ENCODE measurements around the gene CELA1.
"Not testable (repeated sequence)": the region's sequence is repeated elsewhere in the genome, so short reads cannot be mapped to it uniquely, and the experiment has no call there.

The CELA1 gene

GRCh38 chr12:51307655-51308593 is 38.6 kb downstream of the CELA1 start:
- peak; percentile 85 for DNase-seq

GRCh38 chr12:51306507-51306906 is 40.0 kb downstream of the CELA1 start:
- DNase-seq = no peak

GRCh38 chr12:51300768-51301167 is 45.7 kb downstream of the CELA1 start:
- DNase-seq = not testable (repeated sequence)

GRCh38 chr12:51295651-51296050 is 50.8 kb downstream of the CELA1 start:
- DNase-seq = no peak

- not testable (repeated sequence) for DNase-seq
Observed at GRCh38 chr12:51294097-51294496, 52.4 kb downstream of the CELA1 start.

GRCh38 chr12:51293696-51294095 is 52.8 kb downstream of the CELA1 start:
- peak; percentile 36 for DNase-seq

- DNase-seq = not testable (repeated sequence)
Observed at GRCh38 chr12:51291603-51292513, 54.6 kb downstream of the CELA1 start.

- DNase-seq = no peak
Observed at GRCh38 chr12:51285843-51286242, 60.6 kb downstream of the CELA1 start.

GRCh38 chr12:51281202-51281924 is 65.1 kb downstream of the CELA1 start:
- peak; percentile 58 for DNase-seq

All from fibroblast of skin of right biceps (primary cell).